GM18517 (cell line): Measurements from ENCODE around the gene ILKAP.

ENCODE experiments used
- ATAC-seq: cut with Tn5 transposase; IDR thresholded peaks from one replicate; pipeline ENCODE4 v1.9.1; 2021; ENCODE audit warnings: mild to moderate bottlenecking, moderate library complexity; ENCODE audit not compliant: unreplicated experiment

The ILKAP gene

DNA sequence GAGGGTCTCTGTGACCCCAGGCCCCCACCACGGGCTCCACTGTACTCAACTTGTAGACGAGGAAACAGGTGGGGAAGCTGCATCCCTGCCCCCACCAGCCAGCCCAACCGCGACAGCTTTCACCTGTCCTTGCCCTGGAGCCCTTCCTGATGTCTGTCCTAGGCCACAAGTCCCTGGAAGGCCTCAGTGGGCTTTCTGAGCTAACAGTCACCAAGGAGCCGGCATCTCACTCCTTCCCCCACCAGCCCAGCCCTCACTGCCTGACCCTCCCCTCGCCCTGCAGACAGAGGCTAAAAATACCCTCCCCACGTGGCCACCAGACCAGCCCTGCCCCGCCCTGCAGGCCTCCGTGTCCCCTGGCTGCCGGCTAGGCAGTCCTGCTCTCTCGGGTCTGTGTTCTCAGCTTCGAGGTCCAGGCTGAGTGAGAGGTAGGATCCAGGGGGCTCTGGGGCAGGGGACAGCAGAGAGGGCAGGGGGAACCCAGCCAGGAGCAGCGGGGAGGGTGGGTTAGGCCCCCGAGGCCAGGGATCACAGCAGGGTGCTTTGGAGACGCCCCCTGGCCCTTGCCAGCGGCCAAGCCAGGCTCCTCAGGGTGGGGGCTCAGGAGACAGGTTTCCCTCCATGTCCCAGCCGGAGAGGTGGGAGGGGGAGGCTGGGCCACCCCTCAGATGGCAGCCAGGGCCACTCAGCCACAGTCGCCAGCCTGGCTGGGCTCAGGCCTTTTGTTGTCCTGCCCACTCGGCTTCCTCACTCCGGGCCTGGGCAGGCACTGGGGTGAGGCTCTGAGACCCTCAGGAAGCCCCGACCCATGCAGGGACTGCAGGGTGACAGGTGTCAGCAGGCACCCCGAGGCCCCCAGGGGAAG lies 64.9 kb downstream of the ILKAP start, which contains the start of gene KLHL30:
KLHL30 (plus strand) TSS at position 338 of the 865 bp plus-strand sequence. CDS start 2,087 bp downstream, outside the sequence.
- ATAC-seq: no peak

DNA sequence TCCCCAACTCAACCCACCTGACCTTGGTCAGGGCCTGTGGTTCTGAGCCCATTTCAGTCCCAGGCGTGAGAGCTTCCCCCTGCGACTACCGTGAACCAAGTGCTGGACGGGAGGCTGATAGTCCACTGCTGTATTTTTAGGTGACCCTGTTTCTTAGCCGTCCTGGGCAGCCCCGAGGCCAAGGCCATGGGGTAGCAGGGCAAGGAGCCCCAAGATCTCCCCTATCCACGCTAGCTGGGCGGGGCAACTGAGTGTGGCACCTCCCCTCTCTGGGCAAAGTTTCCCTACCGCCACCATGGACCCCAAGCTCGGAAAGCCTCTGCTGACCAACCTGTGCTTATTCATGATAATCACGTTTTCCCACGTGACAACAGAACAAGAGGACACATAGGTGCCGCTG lies 65.6 kb downstream of the ILKAP start:
- no peak for ATAC-seq

DNA sequence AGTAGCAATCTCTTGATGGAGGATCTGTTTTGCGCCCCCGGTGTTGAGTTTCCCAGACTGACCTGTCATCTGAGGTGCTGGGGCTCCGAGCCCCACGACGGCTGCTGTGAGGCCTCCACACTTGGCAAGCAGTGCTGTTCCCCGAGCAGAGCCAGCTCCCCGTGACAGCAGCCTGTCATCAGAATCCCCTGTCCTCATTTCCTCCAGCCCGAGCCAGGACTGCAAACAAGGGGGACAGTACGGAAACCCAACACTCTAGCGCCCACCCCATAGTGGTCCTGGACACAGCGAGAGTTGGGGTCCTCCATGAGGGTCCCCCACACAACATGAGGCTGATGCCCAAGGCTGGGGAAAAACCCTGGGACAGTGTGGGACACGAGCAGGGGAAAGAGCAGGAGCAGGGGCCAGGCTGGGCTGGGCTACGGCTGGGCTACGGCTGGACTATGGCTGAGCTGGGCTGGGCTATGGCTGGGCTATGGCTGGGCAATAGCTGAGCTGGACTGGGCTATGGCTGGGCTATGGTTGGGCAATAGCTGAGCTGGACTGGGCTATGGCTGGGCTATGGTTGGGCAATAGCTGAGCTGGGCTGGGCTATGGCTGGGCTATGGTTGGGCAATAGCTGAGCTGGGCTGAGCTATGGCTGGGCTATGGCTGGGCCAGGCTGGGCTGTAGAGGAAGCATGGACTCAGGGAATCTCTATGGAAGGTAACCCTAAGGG lies 66.5 kb downstream of the ILKAP start:
- ATAC-seq: no peak

DNA sequence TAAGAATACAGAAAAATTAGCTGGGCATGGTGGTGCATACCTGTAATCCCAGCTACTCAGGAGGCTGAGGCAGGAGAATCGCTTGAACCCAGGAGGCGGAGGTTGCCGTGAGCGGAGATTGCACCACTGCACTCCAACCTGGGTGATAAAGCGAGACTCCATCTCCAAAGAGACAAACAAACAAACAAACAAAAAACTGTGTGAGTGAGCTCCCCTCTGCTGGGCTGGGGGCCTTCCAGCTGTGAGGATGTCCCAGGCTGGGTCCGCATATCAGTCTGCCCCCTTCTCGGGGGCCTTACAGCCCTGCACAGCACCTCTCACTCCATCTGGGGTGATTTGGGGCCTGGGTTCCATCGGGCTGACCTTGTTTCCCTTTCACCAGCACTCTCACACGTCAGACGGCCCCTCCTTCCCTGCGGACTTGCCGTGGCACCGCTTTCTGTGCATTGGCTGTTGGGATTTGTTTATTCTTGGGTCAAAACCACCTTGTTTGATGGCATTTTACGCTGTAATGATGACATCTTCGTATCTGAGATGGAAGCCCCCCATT lies 67.8 kb downstream of the ILKAP start:
- no peak for ATAC-seq

DNA sequence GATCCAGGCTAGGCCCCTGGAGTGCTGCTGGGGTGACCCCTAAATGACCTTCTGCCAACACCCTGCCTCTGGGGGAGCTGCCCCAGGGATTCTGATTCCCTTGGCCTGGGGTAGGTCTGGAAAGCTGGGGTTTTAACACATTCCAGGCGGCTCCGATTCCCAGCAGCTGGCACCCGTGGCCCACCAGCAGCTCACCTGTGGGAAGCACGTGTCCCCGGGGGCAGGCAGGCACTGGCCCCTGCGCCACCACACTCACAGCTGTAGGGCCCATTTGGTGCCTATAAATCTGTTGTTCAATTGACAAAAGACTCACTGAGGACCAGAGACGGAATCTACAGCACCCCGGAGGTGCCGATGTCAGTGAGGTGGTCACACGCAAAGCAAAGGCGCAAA lies 69.1 kb downstream of the ILKAP start:
- ATAC-seq: no peak

DNA sequence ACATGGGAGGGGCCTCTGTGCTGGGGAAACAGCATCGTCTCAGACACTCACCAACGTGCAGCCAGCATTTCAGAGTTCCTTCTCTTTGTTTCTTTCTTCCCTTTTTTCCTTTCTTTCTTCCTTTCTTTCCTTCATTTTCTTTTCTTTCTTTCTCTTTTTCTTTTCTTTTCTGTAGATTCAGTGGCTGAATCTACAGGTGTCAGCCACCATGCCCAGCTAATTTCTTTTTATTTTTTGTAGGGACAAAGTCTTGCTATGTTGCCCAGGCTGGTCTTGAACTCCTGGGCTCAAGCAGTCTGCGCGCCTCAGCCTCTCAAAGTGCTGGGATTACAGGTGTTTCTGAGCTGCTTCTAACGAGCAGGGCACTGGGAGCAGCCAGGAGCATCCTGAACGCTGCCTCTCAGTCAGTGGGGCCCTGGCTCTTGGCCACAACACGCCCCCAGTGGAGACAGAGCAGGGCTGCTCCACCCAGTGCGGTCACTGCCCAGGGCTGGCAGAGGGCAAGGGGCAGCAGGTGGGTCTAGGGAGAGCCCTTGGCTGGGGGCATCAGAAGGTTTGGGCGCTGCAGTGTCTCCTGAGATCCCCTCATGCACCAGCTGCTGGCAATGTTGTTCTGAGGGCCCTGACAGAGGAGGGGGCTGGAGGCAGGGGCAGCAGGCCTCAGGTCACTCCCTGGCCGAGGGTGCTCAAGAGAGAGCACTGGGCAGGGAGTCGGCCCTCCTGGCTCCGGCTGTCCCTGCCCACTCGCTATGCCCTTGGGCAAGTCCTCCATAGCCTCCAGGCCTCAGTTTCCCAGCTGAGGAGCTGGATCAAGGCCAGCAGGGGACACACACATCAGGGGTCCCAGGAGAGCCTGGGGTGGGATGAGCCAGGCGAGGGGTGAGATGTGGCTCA lies 69.7 kb downstream of the ILKAP start:
- no peak for ATAC-seq

DNA sequence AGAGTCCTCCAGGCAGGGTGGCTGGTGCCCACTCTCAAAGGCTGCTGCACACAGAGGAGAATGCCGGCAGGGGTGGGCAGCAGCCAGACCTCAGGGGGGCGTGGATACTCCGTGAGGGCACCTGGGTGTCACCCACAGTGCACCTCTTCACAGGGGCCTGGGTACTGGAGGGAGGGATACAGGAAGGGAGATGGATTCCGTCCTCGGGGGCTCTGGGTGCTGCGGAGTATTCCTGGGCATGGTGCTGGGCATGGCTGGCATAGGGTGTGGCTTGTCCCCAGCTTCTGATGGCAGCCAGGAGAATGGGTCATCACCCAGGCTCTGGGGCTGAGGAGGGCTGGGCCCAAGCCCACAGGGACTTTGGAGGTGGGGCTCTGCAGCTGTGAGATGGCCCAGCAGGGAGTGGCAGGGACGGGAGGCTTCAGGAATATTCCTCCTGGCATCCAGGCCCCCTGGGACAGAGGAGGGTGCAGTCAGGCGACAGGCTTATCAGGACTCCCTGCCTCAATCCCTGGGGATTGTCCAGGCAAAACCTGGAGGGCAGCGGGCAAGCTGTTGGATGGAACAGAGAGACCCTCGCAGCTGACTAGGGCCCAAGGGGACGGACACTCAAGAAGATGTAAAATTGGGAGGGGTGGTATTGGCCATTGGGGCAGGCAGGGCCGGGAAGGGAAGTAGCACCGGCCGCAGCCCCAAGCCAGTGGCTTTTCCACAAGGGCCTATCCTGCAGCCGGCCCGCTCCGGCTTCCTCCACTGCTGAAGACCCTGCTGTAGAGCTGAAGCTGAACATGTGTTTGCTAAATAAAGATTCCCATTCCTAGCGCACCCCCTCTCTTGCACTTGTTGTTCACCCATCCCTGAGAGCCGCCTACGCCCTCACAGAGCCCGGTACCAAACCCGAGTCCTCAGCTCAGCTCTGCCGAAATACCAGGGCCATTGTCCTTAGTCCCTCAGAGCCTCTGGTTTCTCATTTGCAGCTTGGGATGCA lies 70.7 kb downstream of the ILKAP start:
- no peak for ATAC-seq

DNA sequence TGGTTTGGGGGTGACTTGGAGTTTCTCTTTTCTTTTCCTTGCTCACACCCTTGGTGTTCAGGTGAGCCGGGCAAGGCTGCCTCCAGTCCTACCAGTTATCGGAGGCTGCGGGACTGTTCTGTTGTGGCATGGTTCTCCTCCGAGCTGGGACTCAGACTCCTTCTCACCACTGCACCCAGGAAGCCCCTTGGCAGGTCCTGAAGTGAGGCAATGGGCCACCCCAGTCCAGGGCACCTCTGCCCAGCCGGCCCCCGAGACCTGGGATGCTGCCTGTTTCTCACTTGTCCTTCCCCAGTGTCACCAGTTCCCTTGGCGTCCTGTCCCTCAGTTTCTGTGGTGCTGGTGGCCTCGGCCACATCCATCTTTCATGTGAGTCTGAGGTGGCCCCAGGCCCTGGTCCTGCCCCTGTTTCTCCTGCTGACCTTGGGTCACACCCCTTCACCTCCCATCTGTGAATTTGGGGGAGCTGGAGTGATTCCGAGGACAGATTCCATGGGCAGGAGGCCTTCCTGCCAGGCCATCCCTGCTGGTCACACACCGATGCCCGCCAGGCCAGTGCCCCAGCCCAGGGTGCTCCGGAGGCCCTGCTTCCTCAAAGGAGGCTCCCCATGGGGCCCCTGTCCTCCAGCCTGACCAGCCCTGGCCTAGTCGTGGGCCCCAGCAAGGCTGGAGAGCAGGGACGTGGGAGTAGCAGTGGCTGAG lies 71.6 kb downstream of the ILKAP start:
- no peak for ATAC-seq

DNA sequence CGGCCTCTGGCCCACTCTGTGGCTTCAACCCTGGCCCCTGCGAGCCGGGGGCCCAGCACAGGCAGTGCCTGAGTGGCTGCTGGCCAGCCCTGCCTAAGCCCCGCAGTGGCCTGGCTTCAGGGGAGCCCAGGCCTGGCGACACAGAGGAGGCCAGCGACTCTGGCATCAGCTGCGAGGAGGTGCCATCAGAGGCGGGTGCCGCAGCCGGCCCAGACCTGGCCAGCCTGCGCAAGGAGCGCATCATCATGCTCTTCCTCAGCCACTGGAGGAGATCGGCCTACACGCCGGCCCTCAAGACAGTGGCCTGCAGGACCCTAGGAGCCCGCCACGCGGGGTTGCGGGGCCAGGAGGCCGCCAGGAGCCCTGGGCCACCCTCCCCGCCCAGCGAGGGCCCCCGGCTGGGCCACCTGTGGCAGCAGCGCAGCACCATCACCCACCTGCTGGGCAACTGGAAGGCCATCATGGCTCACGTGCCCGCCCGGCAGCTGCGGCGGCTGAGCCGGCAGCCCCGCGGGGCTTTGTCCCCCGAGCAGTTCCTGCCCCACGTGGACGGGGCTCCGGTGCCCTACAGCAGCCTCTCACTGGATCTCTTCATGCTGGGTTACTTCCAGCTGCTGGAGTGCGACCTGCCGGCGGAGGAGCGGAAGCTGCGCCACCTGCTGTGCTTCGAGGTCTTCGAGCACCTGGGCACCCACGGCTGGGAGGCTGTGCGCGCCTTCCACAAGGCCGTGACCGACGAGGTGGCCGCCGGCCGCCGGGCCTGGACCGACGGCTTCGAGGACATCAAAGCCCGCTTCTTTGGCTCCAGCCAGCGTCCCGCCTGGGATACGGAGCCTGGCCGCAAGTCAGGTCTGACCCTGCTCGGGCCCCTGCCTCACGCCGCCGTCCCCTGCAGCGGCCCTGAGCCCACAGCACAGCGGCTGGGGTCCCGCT lies 72.5 kb downstream of the ILKAP start:
- no peak for ATAC-seq

DNA sequence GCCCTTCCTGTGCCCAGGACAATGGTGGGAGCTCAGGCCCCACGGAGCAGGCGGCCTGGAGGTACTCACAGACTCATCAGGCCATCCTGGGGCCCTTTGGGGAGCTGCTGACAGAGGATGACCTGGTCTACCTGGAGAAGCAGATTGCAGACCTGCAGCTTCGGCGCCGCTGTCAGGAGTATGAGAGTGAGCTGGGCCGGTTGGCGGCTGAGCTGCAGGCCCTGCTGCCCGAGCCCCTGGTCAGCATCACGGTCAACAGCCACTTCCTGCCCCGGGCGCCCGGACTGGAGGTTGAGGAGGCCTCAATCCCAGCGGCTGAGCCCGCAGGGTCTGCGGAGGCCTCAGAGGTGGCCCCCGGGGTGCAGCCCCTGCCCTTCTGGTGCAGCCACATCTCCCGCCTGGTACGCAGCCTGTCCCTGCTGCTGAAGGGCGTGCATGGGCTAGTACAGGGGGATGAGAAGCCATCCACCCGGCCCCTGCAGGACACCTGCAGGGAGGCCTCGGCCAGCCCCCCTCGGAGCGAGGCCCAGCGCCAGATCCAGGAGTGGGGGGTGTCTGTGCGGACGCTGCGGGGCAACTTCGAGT lies 73.3 kb downstream of the ILKAP start:
- ATAC-seq: no peak

DNA sequence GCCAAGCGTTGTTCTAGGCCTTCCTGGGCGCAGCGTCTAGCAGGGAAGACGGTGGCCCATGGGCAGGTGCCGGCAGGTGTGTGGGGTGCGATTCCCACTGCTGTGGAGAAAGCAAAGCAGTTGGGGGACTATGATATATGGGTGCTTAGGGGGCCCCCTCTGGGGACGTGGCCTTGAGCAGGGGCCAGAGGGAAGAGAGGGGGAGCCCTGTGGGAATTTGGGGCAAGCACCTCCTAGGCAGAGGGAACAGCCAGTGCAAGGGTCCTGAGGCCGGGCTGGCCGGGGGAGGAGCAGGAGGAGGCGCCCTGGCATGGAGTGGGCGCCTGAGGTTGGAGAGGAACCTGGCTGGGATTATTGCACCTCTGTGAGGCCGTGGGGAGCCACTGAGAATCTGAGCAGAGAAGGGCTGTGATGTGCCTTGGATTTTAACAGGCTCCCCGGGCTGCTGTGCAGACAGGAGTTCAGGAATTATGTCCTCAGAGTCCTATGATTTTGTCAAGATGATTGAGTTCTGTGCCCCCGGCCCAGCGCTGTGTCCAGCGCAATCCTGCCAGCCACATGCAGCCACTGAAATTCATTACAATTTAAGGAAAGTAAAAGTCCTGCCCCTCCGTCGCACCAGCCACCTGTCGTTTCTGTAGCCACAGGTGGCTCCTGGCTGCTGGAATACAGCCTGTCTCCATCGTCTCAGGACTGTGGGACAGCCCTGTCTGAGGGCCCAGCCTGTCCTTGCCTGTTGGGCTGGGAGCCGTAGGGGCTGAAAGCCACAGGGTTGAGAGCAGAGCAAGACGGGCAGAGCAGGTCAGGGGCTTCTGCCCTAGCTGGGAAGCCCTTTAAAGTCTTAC lies 74.1 kb downstream of the ILKAP start:
- ATAC-seq: no peak

DNA sequence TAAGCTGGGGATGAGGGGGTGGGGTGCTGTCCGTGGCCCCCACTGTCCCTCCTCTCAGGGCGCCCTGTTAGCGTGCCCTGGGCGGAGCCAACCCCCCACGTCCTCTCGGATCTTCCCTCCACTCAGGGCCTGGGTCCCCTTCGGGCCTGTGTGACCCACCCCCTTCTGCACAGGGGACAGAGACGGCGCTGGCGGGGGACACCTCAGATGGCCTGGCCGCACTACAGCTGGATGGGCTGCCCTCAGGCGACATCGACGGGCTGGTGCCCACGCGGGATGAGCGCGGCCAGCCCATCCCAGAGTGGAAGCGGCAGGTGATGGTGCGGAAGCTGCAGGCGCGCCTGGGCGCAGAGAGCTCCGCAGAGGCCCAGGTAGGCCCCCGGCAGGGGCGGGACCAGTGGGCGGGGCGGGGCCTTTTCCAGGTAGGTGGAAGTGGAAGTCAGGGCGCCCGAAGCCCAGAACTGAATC lies 74.9 kb downstream of the ILKAP start:
- ATAC-seq: no peak

DNA sequence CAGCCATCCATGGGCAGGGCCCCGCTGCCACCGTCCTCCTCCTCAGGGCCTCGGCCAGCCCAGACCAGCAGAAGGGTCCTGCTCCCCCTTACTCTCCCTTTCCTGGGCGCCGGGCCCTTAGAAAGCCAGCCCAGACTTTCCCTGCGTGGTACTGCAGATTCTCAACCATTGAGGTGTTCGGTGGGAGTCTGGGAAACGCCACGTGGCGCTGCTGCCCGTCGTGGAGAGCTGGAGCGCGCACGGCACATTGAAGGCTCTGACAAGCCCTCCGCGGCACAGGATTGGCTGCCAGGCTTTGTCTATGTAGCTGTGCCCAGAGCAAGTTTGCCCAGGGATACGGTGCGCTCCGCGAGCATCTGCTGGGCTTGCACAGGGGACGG lies 75.4 kb downstream of the ILKAP start:
- no peak for ATAC-seq

DNA sequence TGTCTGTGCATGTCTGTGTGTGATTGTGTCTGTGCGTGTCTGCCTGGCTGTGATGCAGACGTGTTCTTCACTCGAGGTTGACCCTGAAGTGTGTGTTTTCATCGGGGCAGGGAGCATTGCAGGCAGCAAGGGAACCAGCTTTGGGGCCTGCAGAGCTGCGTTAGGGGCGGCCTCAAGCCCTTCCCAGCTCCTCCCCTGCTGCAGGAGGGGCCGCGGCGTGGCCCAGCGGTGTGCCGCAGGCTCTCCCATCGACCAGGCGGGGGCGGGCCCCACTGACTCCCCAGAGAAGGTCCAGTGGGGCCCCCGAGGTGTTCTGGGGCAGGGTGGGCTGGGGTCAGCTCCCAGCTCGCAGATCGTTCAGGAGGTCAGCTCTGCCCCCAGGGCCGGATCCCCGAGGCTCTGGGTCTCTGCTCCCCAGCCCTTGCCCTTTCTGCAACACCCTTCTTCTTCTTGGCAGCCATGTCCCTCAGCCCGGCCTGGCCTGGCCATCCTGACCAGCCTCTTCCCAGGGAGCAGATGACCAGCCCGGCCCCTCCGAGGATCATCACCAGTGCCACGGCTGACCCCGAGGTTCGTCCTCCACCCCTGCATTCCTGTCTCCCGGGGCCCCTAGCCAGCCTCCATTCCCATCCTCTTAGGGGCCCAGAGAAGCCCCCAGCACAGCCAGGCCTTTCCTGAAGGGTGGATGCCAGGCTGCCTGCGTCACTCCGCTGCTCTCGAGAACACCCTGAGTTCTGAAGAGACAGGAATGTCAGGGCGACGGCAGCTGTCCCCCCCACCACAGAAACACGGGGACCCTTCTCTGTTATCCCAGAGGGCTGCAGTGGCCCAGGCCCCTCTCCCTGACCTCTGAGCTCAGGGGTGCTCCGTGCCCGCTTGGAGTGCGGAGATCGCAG lies 76.1 kb downstream of the ILKAP start:
- no peak for ATAC-seq

DNA sequence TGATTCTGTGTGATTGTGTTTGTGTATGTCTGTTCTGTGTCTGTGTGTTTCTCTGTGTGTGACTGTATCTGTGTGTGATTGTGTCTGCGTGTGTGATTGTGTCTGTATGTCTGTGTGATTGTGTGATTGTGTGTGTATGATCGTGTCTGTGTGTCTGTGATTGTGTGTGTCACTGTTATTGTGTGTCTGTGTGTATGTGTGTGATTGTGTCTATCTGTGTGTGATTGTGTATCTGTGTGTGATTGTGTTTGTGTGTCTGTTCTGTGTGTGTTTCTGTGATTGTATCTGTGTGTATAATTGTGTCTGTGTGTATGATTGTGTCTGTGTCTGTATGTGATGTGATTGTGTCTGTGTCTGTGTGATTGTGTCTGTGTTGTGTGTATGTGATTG lies 76.7 kb downstream of the ILKAP start:
- ATAC-seq: no peak

DNA sequence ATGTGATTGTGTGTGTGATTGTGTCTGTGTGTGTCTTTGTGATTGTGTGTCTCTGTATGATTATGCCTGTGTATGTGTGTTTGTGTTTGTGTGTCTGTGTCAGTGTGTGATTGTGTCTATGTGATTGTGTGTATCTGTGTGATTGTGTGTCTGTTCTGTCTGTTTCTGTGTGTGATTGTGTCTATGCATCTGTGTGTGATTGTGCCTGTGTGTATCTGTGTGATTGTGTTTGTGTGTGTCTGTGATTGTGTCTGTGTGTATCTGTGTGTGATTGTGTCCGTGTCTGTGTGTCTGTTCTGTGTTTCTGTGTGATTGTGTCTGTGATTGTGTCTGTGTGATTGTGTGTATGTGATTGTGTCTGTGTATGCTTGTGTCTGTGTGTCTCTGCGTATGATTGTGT lies 77.2 kb downstream of the ILKAP start:
- ATAC-seq: no peak
